ENCODE results near the gene PPP2R1B. TPM values are rescaled to one million over a fixed set of nuclear protein-coding genes. Genes with fewer than 3 reads are reported as not detected.

PPP2R1B gene
- polyA plus RNA-seq, 1 donor from 2014 or later, result 10.4 TPM

DNA sequence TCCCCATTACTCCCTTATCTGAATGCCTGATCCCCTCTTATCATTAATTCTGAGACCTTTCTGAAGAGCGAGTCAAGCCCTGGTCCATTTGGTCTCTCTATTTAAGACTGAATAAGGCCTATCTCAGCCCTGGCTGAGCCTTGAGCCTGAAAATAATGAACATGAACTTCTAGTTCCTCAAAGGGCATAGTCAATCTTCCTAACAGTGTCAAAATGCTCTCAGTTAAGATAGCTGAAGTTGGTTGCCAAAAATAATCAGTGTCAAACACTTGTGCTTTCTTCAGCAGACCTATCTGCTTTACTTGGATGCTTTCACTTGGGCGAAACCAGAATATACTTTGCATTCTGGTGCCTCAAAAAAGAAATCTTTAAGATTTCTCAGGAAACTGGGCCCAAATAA, 42.6 kb upstream of the PPP2R1B start:
- no peak overlapping the region for H3K27ac ChIP-seq (ENCODE audit: low read length)
- no peak overlapping the region for H3K4me2 ChIP-seq (ENCODE audit: low read length)
- no peak overlapping the region for H3K4me3 ChIP-seq (ENCODE audit: low read length)
- no peak overlapping the region for H2AFZ ChIP-seq (ENCODE audit: low read depth, low read length)
- H3F3A ChIP-seq (ENCODE audit: insufficient read depth, low read length, poor library complexity, severe bottlenecking), result no peaks in the 10 kb centered on the region
- H3K9me3 ChIP-seq (ENCODE audit: low read length), result no peaks in the 10 kb centered on the region
- H3K79me2 ChIP-seq (replicated peaks; ENCODE audit: insufficient read depth, low read length), result no peaks in the 10 kb centered on the region
- TF ChIP-seq MXI1 (conservative IDR thresholded peaks at IDR 0.05; ENCODE audit: poor library complexity, severe bottlenecking) (no peak), EP300 (conservative IDR thresholded peaks at IDR 0.05; ENCODE audit: poor library complexity, severe bottlenecking) (no peak), TAF1 (IDR thresholded peaks at IDR 0.05; ENCODE audit: low read depth) (no peak), EZH2 (IDR thresholded peaks at IDR 0.05; ENCODE audit: borderline replicate concordance, insufficient read depth, low read length, poor library complexity, severe bottlenecking) (no peak), RAD21 (conservative IDR thresholded peaks at IDR 0.05) (no peak), SMC3 (conservative IDR thresholded peaks at IDR 0.05; ENCODE audit: poor library complexity) (no peak), POLR2AphosphoS5 (IDR thresholded peaks at IDR 0.05) (no peak)
- TF ChIP-seq, protein P1, sequence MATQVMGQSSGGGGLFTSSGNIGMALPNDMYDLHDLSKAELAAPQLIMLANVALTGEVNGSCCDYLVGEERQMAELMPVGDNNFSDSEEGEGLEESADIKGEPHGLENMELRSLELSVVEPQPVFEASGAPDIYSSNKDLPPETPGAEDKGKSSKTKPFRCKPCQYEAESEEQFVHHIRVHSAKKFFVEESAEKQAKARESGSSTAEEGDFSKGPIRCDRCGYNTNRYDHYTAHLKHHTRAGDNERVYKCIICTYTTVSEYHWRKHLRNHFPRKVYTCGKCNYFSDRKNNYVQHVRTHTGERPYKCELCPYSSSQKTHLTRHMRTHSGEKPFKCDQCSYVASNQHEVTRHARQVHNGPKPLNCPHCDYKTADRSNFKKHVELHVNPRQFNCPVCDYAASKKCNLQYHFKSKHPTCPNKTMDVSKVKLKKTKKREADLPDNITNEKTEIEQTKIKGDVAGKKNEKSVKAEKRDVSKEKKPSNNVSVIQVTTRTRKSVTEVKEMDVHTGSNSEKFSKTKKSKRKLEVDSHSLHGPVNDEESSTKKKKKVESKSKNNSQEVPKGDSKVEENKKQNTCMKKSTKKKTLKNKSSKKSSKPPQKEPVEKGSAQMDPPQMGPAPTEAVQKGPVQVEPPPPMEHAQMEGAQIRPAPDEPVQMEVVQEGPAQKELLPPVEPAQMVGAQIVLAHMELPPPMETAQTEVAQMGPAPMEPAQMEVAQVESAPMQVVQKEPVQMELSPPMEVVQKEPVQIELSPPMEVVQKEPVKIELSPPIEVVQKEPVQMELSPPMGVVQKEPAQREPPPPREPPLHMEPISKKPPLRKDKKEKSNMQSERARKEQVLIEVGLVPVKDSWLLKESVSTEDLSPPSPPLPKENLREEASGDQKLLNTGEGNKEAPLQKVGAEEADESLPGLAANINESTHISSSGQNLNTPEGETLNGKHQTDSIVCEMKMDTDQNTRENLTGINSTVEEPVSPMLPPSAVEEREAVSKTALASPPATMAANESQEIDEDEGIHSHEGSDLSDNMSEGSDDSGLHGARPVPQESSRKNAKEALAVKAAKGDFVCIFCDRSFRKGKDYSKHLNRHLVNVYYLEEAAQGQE (IDR thresholded peaks at IDR 0.05; ENCODE audit: borderline replicate concordance), result no peak
- TF ChIP-seq, protein P2, sequence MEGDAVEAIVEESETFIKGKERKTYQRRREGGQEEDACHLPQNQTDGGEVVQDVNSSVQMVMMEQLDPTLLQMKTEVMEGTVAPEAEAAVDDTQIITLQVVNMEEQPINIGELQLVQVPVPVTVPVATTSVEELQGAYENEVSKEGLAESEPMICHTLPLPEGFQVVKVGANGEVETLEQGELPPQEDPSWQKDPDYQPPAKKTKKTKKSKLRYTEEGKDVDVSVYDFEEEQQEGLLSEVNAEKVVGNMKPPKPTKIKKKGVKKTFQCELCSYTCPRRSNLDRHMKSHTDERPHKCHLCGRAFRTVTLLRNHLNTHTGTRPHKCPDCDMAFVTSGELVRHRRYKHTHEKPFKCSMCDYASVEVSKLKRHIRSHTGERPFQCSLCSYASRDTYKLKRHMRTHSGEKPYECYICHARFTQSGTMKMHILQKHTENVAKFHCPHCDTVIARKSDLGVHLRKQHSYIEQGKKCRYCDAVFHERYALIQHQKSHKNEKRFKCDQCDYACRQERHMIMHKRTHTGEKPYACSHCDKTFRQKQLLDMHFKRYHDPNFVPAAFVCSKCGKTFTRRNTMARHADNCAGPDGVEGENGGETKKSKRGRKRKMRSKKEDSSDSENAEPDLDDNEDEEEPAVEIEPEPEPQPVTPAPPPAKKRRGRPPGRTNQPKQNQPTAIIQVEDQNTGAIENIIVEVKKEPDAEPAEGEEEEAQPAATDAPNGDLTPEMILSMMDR (IDR thresholded peaks at IDR 0.05; ENCODE audit: poor library complexity, severe bottlenecking), result no peak
- no peak overlapping the region for H3K9ac ChIP-seq (ENCODE audit: low read length)
- no peaks in the 10 kb centered on the region for H4K20me1 ChIP-seq (ENCODE audit: insufficient read depth)
- no peaks in the 10 kb centered on the region for H3K9me2 ChIP-seq (ENCODE audit: insufficient read depth, low read length)
- peaks cover 4% of the 10 kb centered on the region for H3K36me3 ChIP-seq (ENCODE audit: insufficient read depth, low read length)
- no peaks in the 10 kb centered on the region for H3K27me3 ChIP-seq (ENCODE audit: insufficient read depth, low read depth, low read length)

DNA sequence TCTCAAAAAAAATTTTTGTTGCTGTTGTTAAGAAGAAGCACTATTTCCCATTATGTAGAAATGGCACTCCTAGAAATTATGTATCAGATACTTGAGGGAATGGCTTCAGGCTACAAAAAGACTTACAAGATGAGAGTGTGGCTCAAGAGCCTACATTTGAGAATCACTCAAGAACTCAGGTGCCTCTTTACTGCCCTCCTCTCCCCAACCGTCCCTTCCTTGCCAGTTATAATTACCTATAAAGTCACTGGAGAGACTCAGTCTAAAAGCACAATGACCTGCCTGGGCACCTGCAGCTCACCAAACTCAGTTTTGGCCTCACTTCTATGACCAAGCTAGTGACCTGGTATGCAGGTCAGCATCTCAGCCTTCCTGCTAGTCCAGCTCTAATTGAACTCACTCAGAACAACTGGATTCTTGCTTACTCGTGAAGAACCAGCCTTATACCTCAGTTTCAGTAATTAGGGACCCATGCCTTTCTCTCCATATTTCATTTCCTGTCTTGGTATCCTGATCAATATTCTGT, 41.9 kb upstream of the PPP2R1B start:
- Histone ChIP-seq H3K4me2 (ENCODE audit: low read length) (no peak overlapping the region), H3K27me3 (ENCODE audit: insufficient read depth, low read depth, low read length) (no peaks in the 10 kb centered on the region), H3K9me3 (ENCODE audit: low read length) (no peaks in the 10 kb centered on the region), H3K36me3 (ENCODE audit: insufficient read depth, low read length) (peaks cover 4% of the 10 kb centered on the region), H3K9me2 (ENCODE audit: insufficient read depth, low read length) (no peaks in the 10 kb centered on the region), H3K27ac (ENCODE audit: low read length) (no peak overlapping the region), H2AFZ (ENCODE audit: low read depth, low read length) (no peak overlapping the region), H3K79me2 (replicated peaks; ENCODE audit: insufficient read depth, low read length) (no peaks in the 10 kb centered on the region), H3F3A (ENCODE audit: insufficient read depth, low read length, poor library complexity, severe bottlenecking) (no peaks in the 10 kb centered on the region), H4K20me1 (ENCODE audit: insufficient read depth) (no peaks in the 10 kb centered on the region), H3K9ac (ENCODE audit: low read length) (no peak overlapping the region), H3K4me3 (ENCODE audit: low read length) (no peak overlapping the region)
- TF ChIP-seq, protein P2 (IDR thresholded peaks at IDR 0.05; ENCODE audit: poor library complexity, severe bottlenecking), result no peak

All from neural cell (in vitro differentiated cells).